ENCODE results near the gene MTM1.

Gene MTM1

DNA sequence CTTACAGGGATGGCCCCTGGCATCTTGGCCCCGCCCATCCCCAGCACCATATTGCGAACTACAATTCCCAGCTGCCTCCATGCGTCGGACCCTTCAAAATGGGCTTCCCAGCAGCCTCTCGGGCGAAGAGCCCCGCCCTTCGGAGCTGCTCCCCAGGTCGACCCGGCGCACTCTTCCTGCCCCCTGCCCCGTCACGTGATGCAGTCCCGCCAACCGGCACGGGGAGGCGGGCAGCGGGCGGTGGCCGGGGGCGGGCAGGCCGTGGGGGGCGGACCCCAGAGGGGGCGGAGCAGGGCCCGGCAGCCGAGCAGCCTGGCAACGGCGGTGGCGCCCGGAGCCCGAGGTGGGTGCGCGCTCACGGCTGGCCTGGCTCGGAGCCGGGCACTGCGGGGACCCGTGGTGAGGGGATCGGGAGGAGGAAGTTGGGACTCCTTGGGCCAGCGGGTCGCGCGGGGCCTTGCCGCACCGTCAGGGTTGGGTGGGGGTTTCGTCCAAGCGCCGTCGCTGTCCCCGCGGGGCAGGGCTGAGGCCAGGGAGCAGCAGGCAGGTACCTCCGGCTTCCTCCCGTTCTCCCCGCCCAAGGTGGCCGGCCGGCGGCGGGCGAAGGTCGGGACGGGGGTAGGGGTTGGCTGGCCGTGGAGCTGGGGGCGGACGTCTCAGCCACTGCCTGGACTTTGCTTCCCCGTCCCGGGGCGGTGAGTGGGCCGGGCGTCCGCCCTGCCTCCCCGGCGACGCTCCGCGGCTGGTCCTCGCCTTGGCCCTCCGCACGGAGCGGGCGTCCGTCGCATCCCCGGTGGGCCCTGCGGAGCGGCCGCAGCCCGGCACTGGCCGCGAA, at the start of gene MTM1:
TSS of gene MTM1 (plus strand) at position 302 of the 835 bp plus-strand sequence. CDS start 23,994 bp downstream, outside the sequence.
- DNase-seq, result peak; percentile 92

DNA sequence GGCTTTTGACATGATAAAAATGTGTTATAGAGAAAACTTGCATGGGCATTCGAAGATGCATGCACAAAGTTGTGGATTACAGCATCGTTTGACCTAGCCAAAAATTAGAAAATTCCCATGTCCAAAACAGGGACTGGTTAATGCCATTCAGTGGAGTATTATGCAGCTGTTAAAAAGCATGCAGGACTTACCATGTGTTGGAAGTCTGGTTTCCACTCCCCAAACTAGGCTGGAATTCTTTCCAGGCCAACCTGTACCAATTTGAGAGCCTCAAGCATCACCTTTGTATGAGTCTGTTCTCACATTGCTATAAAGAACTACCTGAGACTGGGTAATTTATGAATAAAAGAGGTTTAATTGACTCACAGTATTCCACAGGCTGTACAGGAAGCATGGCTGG, 45.9 kb upstream of the MTM1 start:
- DNase-seq, result no peak

GRCh38 chrX:150525061-150525919, 43.1 kb upstream of the MTM1 start:
- no peak for DNase-seq

DNA sequence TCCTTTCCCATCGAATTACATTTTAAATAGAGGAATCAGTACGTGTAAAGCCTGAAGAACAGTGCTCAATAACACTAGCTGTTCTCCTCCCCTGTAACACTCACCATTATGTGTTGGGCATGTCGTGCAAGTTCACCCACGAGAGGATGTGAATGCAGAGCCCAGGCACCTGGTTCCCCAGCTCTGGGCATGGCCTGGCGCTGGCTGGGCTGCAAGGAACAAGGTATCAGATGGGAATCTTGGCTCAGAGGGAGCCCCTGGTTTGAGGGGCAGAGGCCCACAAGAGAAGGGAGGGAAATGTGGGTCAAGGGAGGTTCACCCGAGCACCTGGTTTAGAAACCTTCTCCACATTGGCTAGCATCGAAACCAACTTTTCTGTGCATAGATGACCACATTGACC, 41.7 kb upstream of the MTM1 start:
- no peak for DNase-seq

DNA sequence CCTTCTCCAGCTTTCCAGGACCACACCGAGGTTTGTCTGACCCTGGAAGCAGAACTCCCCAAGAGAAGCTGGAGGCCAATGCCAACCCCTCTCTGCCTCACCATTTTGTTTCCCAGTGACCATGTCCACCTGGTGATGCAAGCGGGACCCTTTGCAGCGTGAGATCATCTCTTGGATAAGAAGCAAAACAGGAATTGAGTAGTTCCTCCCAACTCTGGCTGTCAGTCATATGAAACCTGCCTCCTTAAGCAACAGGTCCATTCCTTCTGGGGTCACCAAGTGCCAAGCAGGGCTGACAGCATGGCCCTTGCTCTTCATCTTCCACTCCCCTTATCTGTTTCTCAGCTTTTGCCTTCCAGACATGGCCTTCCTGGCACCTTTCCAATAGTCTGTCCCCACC, 41.3 kb upstream of the MTM1 start:
- no peak for DNase-seq

GRCh38 chrX:150529587-150529986, 38.8 kb upstream of the MTM1 start:
- no peak for DNase-seq

DNA sequence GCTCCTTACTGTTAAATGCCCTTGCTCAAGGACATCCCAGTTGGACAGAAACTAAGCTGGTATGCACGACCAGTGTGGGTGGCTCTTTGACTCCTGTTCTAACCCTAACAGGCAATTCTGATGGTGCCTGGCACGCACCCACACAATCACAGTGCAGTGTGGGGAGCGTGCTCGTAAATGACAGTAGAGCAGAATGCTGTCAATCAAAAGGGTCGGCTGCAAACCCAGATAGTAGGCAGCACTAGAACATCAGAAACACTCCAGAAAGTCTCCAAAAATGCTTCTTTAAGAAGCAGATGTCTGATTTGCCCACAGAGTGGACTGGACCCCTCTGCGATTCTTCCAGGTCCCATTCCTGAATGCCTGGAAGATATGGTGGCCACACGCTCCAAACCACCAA, 37.6 kb upstream of the MTM1 start:
- DNase-seq, result no peak

DNA sequence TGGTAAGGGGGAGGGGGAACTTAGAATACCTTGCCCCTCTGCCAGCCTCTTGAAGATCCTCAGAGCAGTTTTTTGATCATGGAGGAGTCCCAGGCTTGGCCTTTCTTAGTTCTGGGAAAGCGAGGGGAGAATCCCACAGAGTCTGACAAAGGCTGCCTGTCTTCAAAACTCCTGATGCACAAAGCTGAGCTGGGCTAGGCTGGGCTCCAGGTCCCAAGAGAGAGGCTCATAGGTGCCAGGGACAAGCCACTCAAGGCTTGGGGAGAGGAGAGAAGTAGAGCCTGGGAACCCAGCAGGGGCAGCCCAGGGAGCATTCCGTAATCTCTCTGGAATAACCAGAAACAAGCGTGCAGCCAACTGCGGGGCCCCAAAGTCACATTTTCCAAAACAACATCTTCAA, 37.0 kb upstream of the MTM1 start:
- DNase-seq, result no peak

DNA sequence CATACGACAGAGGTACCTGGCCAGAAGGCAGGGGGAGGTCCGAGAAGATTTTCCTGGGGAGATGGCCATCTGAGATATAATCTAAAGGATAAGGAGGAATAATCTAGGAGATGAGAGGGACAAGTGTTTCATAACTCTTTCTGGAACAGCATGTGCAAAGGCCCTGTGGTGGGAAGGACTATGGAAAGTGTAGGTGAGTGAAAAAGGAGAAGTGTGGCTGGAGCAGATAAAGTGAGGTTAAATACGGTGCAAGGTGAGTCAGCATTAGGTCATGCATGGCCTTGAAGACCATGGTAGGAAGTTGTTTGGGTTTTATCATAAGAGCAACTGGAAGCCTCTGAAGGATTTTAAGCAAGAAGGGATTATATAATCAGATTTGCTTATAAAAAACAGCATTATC, 34.6 kb upstream of the MTM1 start:
- no peak for DNase-seq

DNA sequence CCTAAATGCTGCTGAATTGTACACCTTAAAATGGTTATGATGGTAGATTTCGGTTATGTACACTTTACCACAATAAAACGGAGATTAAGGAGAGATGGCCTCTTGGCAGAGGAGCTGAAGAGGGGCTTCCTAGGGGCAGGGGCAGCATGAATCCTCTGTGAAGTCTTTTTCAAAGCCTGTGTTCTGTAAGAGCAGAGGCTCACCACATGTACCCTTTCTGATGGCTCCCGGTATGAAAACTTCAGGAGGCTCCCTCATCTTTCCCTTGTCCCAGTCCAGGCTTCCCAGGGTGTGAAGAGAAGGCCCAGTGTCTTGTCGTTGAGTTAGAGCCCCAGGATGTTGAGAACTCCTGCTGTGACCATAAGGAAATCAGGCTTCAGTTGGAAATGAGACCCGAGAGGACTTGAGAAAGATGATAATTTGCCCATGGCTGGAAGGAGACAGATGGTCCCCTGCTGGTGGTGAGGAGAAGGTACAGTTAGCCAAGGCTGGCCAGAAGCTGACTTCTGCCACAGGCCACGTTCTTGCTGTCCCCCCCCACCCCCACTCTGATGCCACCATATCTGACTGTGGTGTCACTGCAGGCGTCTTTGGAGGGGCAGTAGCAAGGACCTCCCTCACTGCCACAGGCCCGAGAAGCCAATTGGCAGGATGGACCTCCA, 31.8 kb upstream of the MTM1 start:
- DNase-seq, result no peak

DNA sequence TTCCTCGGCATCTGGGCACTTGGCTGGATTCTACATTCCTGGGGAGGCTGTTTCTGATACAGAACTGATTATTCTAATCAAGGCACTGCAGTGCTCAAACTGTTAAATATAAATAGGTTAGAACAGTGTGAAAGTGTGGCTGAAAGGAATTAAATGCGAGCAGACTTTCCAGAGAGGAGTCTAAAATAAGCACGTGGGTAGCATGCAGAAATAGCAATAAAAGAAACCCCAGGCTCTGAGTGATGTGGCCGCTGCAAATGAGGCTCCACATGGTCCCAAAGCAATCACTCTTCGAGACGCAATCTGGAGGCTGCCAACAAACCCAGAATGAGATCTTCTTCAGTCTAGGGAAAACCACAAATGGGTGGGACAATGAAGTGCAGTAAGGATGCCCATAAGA, 30.6 kb upstream of the MTM1 start:
- no peak for DNase-seq

DNA sequence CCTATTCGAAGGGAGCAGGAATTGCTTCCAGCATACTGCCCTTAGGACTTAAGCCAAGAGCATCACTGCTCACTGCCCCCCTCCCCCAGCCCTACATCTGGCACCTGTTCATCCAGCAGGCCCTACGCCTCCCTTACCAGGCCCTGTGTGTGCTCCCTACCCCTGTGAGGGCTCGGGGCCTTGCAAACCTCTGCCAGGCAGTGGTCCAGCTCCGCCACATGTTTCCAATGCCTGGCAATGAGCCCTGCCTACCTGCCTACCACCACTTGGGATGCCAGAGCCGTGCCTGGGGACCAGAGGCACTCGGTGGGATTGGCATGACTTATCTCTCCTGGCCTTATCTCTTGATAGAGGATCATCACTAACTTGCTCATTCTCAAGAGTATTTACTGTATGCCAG, 27.5 kb upstream of the MTM1 start:
- DNase-seq, result no peak

DNA sequence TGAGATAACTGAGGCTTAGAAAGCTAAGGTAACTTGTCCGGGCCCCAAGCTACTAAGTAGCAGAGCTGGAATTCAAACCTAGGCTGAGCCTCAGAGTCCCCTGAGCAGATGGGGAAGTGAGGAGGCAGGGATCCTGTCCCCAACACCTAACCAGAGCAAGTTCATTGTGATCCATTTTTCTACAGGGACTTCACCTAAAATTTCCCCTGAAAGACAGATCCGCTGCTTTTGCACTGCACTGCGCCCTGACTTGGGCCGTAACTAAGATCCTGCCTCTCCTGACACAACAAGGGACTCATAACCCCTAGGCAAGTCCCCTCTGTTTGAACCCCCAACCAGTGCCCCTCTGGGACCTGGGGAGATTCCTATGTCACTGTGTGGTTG, 25.6 kb upstream of the MTM1 start:
- no peak for DNase-seq

DNA sequence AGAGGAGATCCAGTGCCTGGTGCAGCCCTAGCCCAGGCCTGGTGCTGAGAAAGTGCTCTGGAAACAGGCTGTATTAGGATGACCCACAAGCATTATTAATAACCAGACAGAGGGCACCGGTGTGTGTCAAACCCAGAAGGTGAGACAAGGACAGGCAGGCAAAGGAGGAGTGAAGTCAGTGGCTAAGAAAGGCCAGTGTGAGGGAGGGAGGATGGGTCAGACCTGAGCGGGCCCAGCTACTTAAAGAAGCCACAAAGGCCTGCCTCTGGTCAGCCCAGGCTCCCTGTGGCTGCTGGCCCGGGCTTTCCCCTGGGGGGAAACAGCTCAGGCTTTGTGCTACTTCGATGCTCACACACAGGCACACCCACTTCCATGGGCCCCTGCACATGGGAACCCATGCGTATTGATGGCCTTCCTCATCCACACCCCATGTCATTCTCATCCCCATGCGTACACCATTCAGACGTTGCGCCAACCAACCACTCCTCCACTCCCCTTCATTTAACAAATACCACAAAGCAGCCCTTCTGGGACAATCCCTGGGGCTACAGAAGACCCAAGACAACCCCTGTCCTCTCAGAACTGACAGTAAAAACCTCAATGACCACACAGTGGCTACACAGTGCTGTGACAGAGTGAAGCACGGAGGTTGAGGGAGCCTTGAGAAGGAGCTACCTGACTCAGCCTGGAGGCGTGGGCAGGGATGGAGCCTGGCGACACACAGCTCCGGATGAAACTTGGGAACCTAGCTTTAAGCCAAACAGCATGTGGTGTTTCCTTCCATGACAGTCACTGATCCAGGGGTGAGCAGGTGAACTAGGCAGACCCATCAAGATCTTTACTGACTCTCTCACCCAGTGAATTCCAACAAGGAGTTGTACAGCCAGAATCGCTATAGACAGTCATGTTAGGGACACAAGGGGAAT, 24.9 kb upstream of the MTM1 start:
- DNase-seq, result no peak

GRCh38 chrX:150544222-150544787, 24.1 kb upstream of the MTM1 start:
- no peak for DNase-seq

GRCh38 chrX:150544835-150545770, 23.3 kb upstream of the MTM1 start:
- no peak for DNase-seq

GRCh38 chrX:150546711-150547153, 21.7 kb upstream of the MTM1 start:
- DNase-seq, result no peak

- peak; percentile 40 for DNase-seq
These were observed 20.9 kb upstream of the MTM1 start for GRCh38 chrX:150547375-150548115.

- DNase-seq, result no peak
These were observed 20.2 kb upstream of the MTM1 start for GRCh38 chrX:150548251-150548650.

DNA sequence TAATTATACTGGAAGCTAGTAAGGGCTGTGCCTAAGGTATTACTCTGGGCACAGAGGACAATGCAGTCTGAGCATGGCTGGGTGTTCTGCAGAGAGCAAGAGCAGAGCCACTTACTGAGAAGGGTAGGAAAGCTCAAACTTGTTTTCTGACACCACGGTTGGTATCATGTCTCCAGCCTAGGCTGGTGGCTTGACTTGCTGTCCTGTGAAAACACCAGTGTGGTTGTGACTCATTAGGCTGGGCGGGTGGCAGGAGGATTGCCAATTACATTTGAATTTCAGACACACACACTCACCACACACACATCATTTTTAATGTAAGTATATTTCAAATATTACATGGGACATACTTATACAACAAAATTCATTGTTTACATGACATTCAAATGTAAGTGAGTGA, 19.7 kb upstream of the MTM1 start:
- no peak for DNase-seq
